Measurements from ENCODE around the gene HSPA2. TPM values are rescaled to one million over a fixed set of nuclear protein-coding genes. Genes with fewer than 3 reads are reported as not detected.

Gene HSPA2
- total and polyA plus RNA-seq, 2 of the 4 experiments (the other 2 are of a cell fraction) = 18.4 to 19.7 TPM

DNA sequence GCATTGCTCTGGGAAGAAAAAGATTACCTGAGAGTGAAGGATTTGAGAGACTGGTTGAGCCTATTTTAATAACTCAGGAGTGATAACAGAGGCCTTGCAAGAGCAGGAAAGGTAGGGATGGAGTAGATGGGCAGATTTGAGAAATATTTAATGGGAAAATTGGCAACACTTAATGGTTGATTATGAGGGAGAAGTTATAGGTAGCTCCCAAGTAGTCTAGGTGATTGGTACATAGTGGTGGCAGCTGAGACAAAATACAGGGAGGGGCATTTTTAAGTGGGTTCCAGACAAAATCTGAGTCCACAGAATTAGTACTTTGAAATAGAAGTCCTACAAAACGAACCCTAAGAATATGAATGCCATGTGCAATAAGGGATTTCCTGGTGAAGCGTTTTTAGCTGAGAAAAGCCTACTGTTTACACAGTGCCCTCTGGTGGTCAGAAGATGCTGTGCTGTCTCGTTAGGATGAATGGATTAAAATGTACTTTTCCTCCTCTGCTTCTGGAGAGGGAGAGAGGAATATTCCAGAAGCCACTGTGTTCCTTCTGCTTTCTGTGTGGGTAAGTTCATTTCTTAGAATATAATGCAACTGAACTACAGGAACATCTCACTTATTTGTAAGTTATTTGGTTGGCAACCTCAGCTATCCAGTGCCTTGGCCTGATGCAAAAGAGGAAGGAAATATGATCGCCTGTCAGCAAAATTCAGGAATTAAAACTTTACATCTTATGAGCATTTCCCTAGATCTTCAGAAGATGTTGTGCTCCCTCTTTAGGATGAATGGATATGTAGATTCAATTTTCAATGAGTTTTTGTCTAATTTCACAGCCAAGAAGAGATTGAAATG, 29.5 kb upstream of the HSPA2 start (continued):
- TF ChIP-seq, protein P1, sequence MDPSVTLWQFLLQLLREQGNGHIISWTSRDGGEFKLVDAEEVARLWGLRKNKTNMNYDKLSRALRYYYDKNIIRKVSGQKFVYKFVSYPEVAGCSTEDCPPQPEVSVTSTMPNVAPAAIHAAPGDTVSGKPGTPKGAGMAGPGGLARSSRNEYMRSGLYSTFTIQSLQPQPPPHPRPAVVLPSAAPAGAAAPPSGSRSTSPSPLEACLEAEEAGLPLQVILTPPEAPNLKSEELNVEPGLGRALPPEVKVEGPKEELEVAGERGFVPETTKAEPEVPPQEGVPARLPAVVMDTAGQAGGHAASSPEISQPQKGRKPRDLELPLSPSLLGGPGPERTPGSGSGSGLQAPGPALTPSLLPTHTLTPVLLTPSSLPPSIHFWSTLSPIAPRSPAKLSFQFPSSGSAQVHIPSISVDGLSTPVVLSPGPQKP (IDR thresholded peaks at IDR 0.05; ENCODE audit: borderline replicate concordance, low read depth, low read length) = no peak
- TF ChIP-seq RFX5 (IDR thresholded peaks at IDR 0.05; ENCODE audit: low read depth, low read length) = no peak

DNA sequence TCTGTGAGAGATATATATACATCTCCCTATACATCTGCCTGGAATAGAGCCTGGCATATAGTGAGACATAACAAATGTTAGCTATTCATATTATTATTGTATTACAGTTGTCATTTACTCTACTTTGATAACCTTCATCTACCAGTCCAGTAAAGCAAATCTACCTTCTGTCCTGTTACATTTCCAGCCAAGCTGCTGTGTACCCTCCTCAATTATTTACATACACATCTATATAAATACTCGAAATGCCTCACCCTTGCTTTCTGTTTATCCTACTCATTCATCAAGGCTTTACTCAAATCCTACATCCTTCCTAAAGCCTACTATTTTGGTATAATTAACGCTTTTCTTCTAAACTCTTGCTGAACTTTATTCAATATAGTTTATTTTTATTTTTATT, 27.3 kb upstream of the HSPA2 start:
- Histone ChIP-seq H3K9me3 (ENCODE audit: control insufficient read depth, insufficient read depth, low read length) (no peaks in the 10 kb centered on the region), H3K14ac (replicated peaks; ENCODE audit: low read depth, low read length) (no peak overlapping the region), H3K9me1 (ENCODE audit: insufficient read depth, low read length) (peaks cover 10% of the 10 kb centered on the region; the same call in 1 of the 2 replicates), H3K79me1 (ENCODE audit: low read depth in 1 of 2, low read length in 2 of 2) (peaks cover 0 to 60% of the 10 kb centered on the region in 2 experiments; a peak in 3 of 4 replicates), H4K20me1 (ENCODE audit: insufficient read depth, low read length) (peaks cover 92% of the 10 kb centered on the region), H3K27me3 (ENCODE audit: control insufficient read depth, insufficient read depth, low read length) (no peaks in the 10 kb centered on the region), H2AK5ac (ENCODE audit: low read depth, low read length) (no peak overlapping the region), H3K4me3 (ENCODE audit: insufficient read depth, low read depth, low read length) (no peak overlapping the region), H4K91ac (ENCODE audit: insufficient read depth, low read depth, low read length) (no peak overlapping the region), H3K4me2 (ENCODE audit: low read depth, low read length) (no peak overlapping the region), H2BK120ac (ENCODE audit: low read depth, low read length) (no peak overlapping the region), H3K56ac (ENCODE audit: extremely low read depth, insufficient read depth, low read length) (no peak overlapping the region), H3K23ac (ENCODE audit: low read depth, low read length) (no peak overlapping the region), H2BK15ac (ENCODE audit: low read depth, low read length) (no peak overlapping the region), H3K4ac (ENCODE audit: low read depth, low read length) (no peak overlapping the region), H3K18ac (ENCODE audit: low read depth, low read length) (no peak overlapping the region), H3K36me3 (ENCODE audit: control insufficient read depth, insufficient read depth, low read length) (no peaks in the 10 kb centered on the region), H2AFZ (replicated peaks; ENCODE audit: low read length, poor library complexity) (no peak overlapping the region), H4K8ac (ENCODE audit: low read depth in 2 of 2, low read length in 2 of 2) (no peak overlapping the region), H3K4me1 (ENCODE audit: control insufficient read depth, insufficient read depth, low read length) (peaks cover 5% of the 10 kb centered on the region), H2BK5ac (ENCODE audit: low read depth, low read length, poor library complexity, severe bottlenecking) (no peak overlapping the region), H4K5ac (ENCODE audit: low read depth, low read length) (no peak overlapping the region), H3K9ac (ENCODE audit: low read depth, low read length) (no peak overlapping the region), H3K27ac (ENCODE audit: insufficient read depth, low read length) (no peak overlapping the region), H2BK20ac (ENCODE audit: low read depth, low read length) (no peak overlapping the region), H2AK9ac (replicated peaks; ENCODE audit: low read depth, low read length, poor library complexity) (no peak overlapping the region)
- in situ Hi-C loops (cut with MboI; ENCODE audit: low sequenced_read_pairs) = no loop called here
- no peak for ATAC-seq (ENCODE audit: low read depth)
- DNase-seq = no peak
- TF ChIP-seq MXI1 (IDR thresholded peaks at IDR 0.05; ENCODE audit: borderline replicate concordance, low read depth, low read length) (no peak), MAFK (IDR thresholded peaks at IDR 0.05; ENCODE audit: low read depth, low read length) (no peak)
- 100% methylated on average over 1 of the region's 2 CpGs; no CpG with 5 or more reads in 1 of the 2 experiments for WGBS, 2 experiments (ENCODE audit: extremely low coverage in 2 of 2, insufficient read length in 1 of 2)
- intact Hi-C loops (cut with micrococcal nuclease) = loop anchor here (5.0 kb wide), 1 partner anchor 379 kb away; no protein-coding TSS in a partner anchor
- POLR2A ChIA-PET (ENCODE audit: unreplicated experiment) = no interaction called here
- CTCF ChIA-PET = no interaction called here
- no TSS peak for BruUV-seq (replicated peaks)
- dilution Hi-C loops (cut with HindIII; ENCODE audit: low sequenced_read_pairs, unreplicated experiment) = no loop called here
